ENCODE results near the gene GAST.
"Not testable (repeated sequence)": the region's sequence is repeated elsewhere in the genome, so short reads cannot be mapped to it uniquely, and the experiment has no call there.

GAST gene

GRCh38 chr17:41684035-41684434, 28.1 kb upstream of the GAST start:
- no peak for DNase-seq

- DNase-seq, result not testable (repeated sequence)
Observed at GRCh38 chr17:41685753-41686152, 26.4 kb upstream of the GAST start.

GRCh38 chr17:41686281-41686680, 25.9 kb upstream of the GAST start:
- DNase-seq, result no peak

GRCh38 chr17:41687828-41688640, 24.1 kb upstream of the GAST start:
- peak; percentile 67 for DNase-seq

GRCh38 chr17:41688641-41689496, 23.3 kb upstream of the GAST start, which contains the start of gene EIF1:
TSS of gene EIF1 (plus strand) at chr17:41688885. CDS start at chr17:41689039, 154 bp downstream.
- peak; percentile 97 for DNase-seq

- DNase-seq, result no peak
Observed at GRCh38 chr17:41689497-41690299, 22.4 kb upstream of the GAST start.

DNA sequence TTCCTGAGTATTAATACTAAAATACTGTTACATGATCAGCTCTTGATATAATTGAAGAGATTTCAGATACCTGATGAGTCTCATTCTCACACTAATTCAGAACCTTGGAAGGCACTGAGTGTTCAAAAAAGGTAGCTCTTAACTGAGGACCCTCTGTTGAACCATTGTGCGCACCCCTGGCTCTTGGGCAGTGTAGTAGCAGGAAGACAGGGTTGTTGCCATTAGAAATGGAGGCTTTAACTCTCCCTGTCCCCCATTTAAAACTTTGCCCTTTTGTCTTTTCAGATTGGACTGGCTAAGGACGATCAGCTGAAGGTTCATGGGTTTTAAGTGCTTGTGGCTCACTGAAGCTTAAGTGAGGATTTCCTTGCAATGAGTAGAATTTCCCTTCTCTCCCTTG, 21.6 kb upstream of the GAST start:
- no peak for DNase-seq

DNA sequence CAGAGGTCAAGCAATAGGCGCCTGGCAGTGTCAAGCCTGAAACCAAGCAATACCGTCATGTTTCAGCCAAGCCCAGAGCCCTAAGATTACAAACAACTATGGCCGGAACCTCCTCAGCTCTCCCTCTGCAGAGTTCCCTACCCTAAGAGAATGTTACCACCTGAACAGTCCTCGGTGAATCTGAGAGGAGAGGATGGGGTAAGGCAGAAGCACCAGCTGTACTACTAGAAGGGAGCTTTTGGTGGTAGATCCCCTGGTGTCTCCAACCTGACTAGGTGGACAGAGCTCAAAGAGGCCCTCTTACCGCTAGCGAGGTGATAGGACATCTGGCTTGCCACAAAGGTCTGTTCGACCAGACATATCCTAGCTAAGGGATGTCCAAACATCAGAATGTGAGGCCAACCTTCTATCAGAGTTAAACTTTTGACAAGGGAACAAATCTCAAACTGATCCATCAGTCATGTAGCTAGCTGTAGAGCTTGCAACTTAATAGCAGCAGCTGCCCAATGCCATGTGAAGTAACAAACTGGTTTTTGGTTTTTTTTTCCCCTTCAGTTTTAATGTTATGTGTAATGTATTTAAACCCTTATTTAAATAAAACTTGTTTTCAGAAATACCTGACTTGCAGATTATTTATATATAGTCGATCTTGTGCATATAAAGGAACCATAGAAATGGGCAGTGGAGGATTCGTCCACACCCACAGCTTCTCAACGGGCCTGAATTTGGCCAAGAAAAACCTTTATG, 20.9 kb upstream of the GAST start:
- no peak for DNase-seq

- DNase-seq, result no peak
Observed at GRCh38 chr17:41692722-41693521, 19.2 kb upstream of the GAST start.

DNA sequence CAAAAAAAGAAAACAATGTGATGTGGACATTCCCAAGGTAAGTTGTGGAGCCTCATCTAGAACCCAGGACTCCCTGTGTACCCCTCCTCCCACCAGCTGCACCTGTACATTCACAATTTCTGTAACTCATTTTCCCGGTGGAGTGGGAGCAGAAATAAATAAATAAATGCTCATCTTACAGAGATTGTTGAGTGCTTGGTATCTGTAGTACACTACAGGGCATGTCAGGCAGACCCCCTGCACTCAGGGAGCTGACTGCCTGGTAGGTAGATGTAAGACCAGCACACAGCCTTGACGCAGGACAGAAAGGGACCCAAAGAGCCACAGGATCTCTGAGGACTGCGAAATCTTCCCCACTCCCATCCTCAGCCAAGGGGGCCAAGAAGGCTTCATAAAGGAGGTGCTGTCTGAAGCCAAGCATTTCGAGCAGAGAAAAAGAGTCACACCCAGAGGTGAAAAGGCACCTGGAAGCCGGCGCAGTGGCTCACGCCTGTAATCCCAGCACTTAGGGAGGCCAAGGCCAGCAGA, 16.9 kb upstream of the GAST start:
- no peak for DNase-seq

- peak; percentile 28 for DNase-seq
Observed at GRCh38 chr17:41695954-41696757, 16.0 kb upstream of the GAST start.

GRCh38 chr17:41697122-41697962, 14.8 kb upstream of the GAST start:
- no peak for DNase-seq

DNA sequence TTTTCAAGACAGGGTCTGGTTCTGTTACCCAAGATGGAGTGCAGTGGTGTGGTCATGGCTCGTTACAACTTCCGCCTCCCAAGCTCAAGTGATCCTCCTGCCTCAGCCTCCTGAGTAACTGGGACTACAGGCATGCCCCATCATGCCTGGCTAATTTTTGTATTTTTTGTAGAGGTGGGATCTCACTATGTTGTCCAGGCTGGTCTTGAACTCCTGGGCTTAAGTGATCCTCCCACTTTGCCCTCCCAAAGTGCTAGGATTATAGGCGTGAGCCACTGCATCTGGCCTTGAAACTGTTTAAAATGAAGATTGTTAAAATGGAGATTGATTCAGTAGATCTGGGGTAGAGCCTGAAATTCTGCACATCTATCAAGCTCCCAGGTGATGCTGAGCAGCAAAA, 11.3 kb upstream of the GAST start:
- not testable (repeated sequence) for DNase-seq

DNA sequence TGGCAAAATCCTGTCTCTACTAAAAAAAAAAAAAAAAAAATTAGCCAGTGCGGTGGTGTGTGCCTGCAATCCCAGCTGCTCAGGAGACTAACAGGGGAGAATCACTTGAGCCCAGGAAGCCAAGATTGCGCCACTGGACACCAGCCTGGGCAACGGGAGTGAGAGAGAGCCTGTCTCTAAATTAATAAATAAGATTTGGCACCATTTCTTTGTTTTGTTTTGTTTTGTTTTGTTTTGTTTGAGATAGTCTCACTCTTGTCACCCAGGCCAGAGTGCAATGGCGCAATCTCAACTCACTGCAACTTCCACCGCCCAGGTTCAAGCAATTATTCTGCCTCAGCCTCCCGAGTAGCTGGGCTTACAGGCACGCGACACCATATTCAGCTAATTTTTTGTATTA, 9.4 kb upstream of the GAST start:
- DNase-seq, result no peak

GRCh38 chr17:41705271-41705991, 6.7 kb upstream of the GAST start:
- DNase-seq, result no peak

DNA sequence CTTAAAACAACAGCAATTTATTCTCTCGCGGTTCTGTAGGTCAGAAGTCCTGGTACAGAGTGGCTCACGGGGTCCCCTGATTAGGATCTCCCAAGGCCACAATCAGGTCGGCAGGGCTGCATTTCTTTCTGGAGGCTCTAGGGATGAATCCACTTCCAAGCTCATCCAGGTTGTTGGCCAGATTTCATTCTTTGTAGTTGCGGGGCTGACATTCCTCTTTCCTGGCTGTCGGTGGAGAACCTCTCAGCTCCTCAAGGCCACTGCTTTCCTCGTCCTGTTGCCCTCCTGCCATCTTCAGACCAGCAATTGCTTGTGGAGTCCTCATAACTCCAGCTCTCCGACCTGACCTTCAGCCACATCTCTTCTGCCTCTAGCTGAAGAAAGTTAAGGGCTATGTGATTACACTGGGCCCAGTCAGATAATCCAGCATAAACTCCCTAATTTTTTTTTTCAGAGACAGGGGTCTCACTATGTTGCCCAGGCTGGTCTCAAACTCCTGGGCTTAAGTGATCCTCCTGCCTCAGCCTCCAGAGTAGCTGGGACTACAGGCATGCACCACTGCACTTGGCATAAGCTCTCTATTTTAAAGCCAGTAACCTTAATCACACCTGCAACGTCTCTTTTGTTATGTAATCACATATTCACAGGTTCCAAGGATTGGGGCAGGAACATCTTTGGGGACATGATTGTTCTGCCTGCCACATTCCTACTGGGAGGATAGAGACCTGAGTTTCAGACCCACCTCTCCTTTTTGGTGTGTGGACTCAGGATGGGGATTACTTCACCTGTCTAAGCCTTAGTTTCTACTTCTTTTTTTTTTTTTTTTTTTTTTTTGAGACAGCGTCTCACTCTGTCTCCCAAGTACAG, 4.1 kb upstream of the GAST start:
- no peak for DNase-seq

GRCh38 chr17:41710472-41711090, 1.6 kb upstream of the GAST start:
- no peak for DNase-seq

All from DMS 273 treated with DMSO at 0.1 percent for 48 hours (cell line).